Frontal cortex (tissue), 4 donors: Measurements from ENCODE around the gene PTPRD. TPM values are rescaled to one million over a fixed set of nuclear protein-coding genes. Genes with fewer than 3 reads are reported as not detected.
A peak's percentile ranks its signal among the peaks of the same experiment; 100 is the strongest.

Experiments used
- DNase-seq, 2 donors: peaks; one replicate each; pipeline ENCODE4 v3.0.0; 2012; ENCODE audit warnings: low spot score in 2 of 2
- FAIRE-seq: peaks from 2 replicates; lab custom pipeline; 2012; peaks lifted over from hg19 to GRCh38; lab: Jason Lieb, UNC
- total RNA-seq: library from RNA; depleted of rRNA; stranded (reverse); fragments of >200 nt; gene quantifications from one replicate; pipeline ENCODE4 v1.2.3, GENCODE V29; 2014
- donor health status: control.
- donor health status: control.
- donor health status: control.

Gene PTPRD
- total RNA-seq, result 191 TPM

GRCh38 chr9:10612641-10613398 is at the start of gene PTPRD:
TSS of gene PTPRD (minus strand) at chr9:10613002.
- DNase-seq (peak; percentile 37), FAIRE-seq (no peak)

- DNase-seq (no peak), FAIRE-seq (no peak)
Measured at GRCh38 chr9:10661994-10662393, 49.2 kb upstream of the PTPRD start.

- FAIRE-seq (no peak), DNase-seq (no peak)
Measured at GRCh38 chr9:10661376-10661775, 48.6 kb upstream of the PTPRD start.

GRCh38 chr9:10651012-10651411 is 38.2 kb upstream of the PTPRD start:
- no peak for FAIRE-seq
- DNase-seq, result no peak

DNA sequence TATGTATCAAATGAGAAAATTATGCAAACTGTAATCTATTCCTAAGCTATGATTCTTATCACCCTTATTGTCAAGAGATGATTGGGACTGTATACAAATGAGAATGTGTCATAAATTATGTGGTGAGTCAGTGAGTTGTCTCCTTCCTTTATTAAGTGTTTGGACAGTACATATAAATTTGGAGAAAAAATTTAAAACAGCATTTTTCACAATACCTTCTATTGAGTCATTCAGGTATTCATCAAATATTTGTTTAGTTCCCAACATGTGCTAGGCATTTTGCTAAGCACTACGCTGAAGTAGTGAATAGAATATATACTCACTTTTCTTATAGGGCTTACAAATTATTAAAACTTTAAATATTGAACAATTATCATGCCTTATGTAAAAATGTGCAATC is 36.3 kb upstream of the PTPRD start:
- FAIRE-seq (no peak), DNase-seq (no peak)

DNA sequence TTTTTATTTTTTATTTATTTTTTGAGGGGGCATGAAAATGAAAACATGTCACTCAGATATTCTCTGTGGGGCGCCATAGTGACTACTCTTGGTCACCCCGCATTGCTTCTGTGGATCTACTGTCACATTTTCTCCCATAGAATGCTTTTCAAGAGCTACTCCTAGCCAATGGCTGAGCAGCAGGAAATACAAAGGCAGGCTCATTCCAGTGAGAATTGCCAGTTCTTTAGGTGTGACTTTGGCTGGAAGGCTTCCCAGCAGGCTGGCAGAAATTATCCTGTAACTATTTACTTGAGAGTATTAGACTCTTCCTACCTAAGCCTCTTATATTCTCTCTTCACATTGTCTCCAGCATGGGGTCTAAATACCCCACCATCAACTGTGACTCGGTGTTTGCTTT is 21.0 kb upstream of the PTPRD start:
- no peak for DNase-seq
- FAIRE-seq, result no peak

DNA sequence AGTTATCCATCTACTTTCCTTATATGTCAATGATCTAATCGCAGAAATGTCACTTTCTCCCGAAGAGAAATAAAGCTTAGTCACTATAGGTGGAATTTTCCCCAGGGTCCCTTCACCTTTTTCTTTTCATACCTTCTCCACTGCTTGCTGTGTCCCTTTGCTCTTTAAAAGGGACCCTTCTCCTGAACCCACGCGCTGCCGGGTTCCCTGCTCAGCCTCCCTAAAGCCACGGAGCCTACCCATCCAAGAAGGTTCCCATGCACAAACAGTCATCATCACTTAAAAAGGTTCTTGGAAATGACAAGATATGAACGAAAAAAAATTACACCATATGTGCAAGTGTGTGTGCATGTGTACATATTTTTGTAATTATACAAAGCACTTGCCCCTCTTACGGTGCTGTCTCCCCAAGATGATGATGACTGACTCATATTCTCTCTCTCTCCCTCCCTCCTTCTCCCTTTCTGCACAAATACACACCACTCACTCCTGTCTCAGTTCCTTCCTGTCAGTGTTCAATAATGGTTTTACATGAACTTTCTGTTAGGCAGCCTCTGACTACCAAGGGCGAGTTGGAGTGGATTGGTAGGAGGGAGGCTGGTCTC is 1.5 kb upstream of the PTPRD start:
- no peak for FAIRE-seq
- DNase-seq, result no peak

DNA sequence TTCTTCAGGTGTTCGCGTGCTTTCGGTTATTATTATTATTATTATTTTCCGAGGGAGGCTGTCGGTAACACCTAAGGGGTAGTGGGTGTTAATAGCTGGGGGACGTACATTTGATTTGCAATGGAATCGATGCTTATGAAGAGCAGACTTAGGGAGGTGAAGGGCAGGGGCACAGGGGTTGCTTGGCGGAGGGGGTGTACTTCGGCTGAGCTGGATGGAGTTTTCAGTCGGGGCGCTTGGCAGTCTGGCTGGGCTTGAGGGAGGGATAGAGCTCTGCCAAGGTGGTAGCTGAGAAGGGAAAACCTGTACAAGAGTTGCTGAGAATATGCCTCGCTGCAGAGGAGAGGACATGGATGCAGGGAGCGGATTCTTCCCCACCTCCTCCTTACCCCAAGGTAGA is 617 bp upstream of the PTPRD start:
- FAIRE-seq (no peak), DNase-seq (no peak)

DNA sequence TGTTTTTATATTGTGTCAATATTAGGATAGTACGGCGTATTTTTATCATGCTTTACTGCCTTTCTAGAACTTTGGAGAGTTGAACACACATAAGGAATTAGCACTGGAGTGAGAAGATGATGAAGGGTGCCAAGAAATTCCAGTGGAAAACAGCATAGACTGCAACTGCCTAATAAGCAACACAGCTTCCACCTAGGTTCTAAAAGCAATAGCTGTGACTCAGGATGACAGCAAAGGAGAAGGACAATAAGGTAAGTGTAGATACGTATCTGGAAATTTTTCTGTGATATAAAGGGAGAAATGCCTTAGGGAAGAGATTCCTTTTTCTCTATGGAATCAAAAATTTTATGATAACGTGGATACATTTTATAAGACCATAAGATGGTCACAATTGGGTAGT is 7.4 kb downstream of the PTPRD start:
- DNase-seq (no peak), FAIRE-seq (no peak)

DNA sequence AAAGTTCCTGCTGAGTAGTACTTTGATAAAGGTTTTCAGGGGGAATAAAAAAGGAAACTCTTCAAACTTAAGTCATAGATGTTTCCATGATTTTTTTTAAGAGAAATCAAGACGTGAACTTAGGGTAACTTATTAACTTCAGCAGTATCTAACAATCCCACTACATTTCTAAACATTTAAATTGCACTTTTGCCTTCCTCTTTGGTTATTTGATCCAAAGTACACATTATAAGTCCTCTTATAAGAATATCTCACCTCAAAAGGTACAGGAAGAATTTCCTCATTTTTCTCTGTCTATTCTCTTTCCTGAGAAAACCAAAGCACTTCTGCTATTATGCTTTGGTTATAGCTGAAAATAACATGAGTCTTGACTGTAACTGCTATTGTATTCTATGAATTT is 7.9 kb downstream of the PTPRD start:
- FAIRE-seq (no peak), DNase-seq (no peak)

GRCh38 chr9:10597801-10598200 is 15.0 kb downstream of the PTPRD start:
- DNase-seq, result no peak
- FAIRE-seq, result no peak

DNA sequence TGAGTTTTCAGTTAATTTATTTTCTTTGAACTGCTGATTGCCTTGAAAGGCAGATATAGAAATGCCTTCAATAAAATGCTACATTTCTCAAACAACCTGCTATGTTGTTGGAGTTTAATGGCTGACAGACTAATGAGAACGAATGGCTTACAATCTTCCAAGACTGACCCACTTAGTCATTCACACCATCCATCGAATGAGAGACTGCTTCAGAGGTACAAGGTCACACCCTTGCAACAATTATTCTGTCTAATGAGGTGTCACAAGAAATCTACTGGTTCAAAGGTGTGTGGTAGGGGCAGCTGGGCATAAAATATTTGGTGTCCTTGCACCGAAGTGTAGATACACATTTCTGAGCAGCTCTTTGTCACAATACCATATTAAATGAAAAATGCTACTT is 18.3 kb downstream of the PTPRD start:
- DNase-seq, result no peak
- FAIRE-seq, result no peak

GRCh38 chr9:10586407-10586806 is 26.4 kb downstream of the PTPRD start:
- no peak for FAIRE-seq
- DNase-seq, result no peak

- DNase-seq (no peak), FAIRE-seq (no peak)
Measured at GRCh38 chr9:10571699-10572098, 41.1 kb downstream of the PTPRD start.

DNA sequence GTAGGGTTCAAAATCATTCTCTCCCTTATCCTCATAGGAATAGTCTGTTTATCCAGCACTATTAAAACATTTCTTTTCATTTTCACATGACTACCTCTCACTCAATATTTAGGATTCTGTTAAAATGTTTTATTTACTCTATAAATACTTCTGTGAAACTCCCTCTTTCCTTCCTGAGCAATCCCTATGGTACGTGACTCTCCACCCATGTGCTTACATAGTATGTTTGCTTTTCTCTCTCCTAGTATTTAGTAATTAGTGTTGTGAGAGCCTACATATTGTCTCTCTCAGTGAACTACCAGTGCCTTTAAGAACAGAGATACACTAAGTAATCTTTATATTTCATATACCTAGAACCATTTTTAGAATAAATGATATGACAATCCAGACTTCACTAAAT is 46.0 kb downstream of the PTPRD start:
- FAIRE-seq, result no peak
- DNase-seq, result no peak

- FAIRE-seq, result no peak
Measured at GRCh38 chr9:10562581-10563343, 50.0 kb downstream of the PTPRD start.

DNA sequence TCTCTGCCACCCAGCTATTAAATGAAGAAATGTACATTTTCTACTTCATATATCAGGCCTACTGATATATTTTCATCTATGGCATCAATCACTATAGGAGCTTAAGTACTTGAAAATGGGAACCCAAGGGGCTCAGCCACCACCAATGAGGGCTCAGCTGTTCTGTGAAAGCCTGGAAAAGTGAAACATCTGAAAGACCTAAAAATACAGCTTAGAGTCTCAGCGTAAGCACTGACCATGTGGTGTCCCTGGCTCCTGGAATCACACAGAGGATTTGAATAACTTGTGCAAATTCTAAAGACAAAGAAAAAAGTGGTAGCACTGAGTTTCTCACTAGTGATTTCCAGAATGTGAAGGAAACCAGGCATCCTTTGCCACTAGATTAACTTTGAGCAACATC is 64.5 kb downstream of the PTPRD start:
- no peak for FAIRE-seq
- DNase-seq, result no peak

More at GRCh38 chr9:10562581-10563343, 50.0 kb downstream of the PTPRD start:
- DNase-seq, result no peak

DNA sequence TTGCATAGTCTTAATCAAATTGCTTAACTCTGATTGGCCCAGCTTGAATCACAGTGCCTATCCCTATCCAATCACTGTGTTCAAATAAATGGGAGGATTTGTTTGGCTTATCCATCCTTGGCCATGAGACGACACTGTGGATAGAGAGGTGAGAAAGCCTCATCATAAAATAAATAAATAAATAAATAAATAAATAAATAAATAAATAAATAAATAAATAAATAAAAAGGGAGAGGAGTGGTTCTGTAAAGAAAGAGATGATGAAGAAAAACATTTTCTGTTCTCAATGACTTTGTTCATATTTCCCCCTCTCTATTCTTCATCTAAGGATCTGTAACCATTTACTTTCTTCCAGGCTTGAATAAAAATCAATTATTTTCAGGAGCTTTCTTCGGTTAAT is 74.7 kb downstream of the PTPRD start:
- FAIRE-seq (no peak), DNase-seq (no peak)

DNA sequence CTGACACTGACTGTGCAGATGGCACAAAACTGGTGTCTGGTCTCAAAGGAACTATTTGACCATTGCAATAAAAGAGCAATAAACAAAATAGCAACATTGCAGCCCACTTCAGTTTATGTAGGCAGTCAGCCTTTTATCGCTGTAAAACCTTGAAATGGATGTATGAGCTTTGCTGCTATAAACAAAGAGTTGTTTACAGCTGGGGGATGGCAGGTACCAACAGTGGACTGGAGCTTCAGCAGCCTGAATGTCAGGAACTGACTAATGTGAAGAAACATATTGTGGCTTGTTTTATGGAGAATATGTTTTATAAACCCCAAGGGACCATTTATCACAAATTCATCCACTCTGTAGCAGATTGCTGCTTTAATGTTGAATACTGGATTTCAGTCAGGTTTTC is 78.0 kb downstream of the PTPRD start:
- DNase-seq (no peak), FAIRE-seq (no peak)

DNA sequence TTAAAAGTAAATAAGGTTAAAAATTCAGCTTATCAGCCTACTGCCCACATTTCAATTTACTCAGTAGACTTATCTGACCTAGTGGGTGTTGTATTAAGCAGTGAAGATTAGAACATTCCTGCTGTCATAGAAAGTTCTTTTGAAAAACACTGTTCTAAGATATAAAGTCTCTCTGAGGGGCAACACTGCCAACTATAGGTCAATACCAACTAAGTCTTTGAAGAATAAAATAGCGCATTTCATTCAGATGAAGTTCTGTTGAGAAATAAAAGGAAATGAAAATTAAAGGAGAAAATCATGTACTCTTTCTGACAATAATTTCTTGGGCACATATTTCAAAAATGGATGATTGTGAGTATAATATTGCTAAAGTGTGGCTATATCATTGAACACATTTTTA is 86.8 kb downstream of the PTPRD start:
- DNase-seq (no peak), FAIRE-seq (no peak)

DNA sequence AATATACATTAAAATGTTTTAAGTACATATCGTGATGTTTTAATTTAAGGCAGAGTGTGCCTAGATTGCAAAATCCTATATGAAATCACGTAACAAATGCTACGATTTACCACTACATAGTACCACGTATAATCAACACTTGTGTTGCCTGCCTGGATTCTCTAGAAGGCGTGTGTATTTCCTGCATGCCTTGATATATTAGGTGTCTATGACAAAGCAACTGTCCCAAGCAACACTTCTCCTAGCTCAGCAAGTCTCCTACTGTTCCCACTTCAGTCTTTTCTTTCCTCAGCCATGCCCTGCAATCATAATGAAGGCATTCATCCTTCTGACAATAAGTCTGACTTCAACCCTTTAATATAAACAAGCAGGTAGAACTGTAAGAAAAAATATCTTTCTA is 89.6 kb downstream of the PTPRD start:
- FAIRE-seq (no peak), DNase-seq (no peak)
